Measurements from ENCODE around the gene FANCD2OS.
"Not testable (repeated sequence)": the region's sequence is repeated elsewhere in the genome, so short reads cannot be mapped to it uniquely, and the experiment has no call there.

DNA sequence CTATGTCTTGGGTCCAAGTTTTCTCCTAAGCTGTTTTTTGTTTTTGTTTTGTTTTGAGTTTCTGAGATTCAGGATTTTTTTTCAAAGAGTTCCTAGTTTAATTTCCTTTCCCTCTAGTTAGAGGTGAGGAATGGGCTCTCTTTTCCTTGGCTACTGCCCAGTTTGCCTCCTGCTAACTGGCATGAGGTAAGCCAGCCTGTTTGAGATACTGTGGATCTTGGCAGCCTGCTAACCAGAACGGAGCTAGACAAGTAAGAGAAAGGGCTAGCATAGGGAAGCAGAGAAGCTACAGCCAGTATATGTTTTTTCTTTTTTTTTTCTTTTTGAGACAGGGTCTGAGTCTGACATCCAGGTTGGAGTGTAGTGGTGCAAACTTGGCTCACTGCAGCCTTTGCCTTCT is 17.3 kb downstream of the FANCD2OS start:
- TF ChIP-seq EZH2phosphoT487 (IDR thresholded peaks at IDR 0.05; ENCODE audit: borderline replicate concordance, low read length); EZH2 (IDR thresholded peaks at IDR 0.05; ENCODE audit: low read length, unreplicated experiment): not testable (repeated sequence)
- TF ChIP-seq, protein P1, sequence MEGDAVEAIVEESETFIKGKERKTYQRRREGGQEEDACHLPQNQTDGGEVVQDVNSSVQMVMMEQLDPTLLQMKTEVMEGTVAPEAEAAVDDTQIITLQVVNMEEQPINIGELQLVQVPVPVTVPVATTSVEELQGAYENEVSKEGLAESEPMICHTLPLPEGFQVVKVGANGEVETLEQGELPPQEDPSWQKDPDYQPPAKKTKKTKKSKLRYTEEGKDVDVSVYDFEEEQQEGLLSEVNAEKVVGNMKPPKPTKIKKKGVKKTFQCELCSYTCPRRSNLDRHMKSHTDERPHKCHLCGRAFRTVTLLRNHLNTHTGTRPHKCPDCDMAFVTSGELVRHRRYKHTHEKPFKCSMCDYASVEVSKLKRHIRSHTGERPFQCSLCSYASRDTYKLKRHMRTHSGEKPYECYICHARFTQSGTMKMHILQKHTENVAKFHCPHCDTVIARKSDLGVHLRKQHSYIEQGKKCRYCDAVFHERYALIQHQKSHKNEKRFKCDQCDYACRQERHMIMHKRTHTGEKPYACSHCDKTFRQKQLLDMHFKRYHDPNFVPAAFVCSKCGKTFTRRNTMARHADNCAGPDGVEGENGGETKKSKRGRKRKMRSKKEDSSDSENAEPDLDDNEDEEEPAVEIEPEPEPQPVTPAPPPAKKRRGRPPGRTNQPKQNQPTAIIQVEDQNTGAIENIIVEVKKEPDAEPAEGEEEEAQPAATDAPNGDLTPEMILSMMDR (conservative IDR thresholded peaks at IDR 0.05; ENCODE audit: low read depth, low read length) = not testable (repeated sequence)

All from PC-3 (cell line).